Raji (cell line): ENCODE data around the gene ZPBP2.

Source experiments
- POLR2A ChIP-seq: IDR thresholded peaks from 2 replicates; pipeline ENCODE4 v1.6.1; 2011; ENCODE audit warnings: low read depth, low read length, control low read depth; ENCODE audit not compliant: insufficient read depth

ZPBP2 gene

GRCh38 chr17:39894681-39895376 lies 26.8 kb downstream of the ZPBP2 start:
- TF ChIP-seq POLR2A, result no peak

DNA sequence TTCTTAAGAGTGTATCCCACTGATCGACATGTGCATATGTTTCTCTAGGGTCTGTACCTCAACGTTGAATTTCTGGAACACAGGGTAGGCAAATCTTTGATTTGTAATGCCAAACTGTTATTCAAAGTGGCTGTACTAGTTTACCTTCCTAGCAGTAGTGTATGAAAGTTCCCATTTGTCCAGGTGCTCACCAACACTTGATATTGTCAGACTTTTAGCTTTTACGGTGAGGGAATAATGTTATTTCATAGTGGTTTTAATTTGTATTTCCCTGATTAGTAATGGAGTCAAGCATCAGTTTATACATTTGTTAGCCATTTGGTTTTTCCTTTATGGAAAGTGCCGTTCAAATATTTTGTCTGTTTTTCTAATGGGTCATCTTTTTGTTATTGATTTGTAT lies 30.1 kb downstream of the ZPBP2 start:
- TF ChIP-seq POLR2A, result no peak

DNA sequence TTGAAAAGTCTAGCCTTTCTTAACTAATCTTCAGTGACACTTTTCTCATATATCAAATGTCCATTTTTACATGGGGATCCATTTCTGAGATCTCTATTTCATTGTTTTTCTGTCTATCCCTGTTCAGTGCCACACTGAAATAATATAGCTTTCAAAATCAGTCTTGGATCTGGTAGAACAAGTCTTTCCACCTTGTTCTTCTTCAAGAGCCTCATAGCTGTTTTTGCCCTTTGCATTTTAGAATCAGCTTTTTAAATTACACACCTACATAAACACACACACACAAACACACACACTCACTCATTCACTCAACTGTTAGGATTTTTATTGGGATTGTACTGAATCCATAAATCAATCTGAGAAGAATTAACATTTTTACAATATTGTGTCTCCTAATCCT lies 31.2 kb downstream of the ZPBP2 start:
- no peak for TF ChIP-seq POLR2A

DNA sequence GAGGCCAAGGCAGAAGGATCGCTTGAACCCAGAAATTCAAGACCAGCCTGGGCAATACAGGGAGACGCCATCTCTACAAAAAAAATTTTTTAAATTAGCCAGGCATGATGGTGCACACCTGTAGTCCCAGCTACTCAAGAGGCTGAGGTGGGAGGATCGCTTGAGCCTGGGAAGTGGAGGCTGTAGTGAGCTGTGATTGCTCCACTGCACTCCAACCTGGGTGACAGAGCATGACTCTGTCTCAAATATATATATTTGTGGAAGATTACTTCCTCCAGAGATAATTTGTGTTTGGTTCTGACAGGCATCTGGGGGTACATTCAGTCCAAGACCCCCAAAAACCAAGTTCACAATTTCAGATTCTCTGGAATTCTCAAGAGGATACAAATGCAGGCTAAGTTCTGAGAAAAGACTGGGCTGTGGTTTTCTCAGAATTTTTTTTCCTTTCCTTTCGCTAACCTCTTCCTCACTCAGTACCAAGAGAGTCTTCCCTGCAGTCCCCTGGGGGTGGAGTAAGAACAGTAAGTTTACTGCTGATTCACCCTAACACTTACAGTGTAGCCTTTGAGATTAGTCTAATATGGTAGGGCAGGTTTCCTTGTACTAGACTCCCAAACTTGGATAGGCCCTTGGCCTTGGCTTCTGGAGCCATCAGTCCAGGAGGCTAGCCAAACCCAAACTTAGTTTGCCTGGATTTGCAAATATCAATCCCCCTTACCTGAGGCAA lies 35.3 kb downstream of the ZPBP2 start:
- no peak for TF ChIP-seq POLR2A

GRCh38 chr17:39904990-39905288 lies 36.9 kb downstream of the ZPBP2 start:
- TF ChIP-seq POLR2A, result no peak

DNA sequence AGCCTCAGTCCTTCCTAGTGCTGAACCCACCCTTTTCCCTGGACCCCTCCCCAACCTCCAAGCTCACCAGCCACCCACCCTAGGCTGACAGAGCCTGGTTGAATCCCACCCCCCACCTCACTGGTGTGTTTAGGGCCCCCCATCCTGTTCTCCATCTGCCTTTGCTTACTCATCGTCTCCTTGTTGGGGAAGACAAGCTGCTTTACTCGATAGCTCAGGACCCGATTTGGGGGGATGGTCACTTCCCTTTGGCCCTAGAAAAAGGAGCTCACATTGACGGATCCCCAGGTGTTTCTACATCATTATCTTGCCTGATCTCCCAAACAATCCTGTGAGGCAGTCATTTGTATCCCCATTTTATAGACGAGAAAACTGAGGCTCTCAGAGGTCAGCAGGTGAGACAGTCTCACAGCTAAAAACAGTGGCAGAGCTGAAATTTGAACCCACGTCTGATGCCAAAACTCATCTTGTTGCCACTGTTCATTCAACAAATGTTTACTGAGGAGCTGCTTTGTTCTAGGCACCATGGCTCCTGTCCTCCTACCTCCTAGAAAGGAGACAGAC lies 40.9 kb downstream of the ZPBP2 start:
- no peak for TF ChIP-seq POLR2A

DNA sequence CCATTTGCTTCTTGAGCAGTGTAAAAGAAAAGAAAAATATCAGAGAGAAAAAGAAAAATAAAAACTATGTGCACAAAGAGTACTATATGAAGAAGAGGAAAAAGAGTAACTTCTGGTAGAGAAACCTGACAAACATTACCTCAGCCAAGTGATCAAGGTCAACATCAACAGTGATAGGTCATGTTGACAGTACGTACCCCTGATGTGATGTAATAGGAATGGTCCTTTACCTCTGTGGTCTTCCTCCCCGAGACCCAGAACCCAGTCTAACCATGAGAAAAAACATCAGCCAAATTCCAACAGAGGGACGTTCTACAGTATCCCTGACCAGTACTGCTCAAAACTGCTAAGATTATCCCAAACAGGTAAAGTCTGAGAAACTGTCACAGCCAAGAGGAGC lies 46.0 kb downstream of the ZPBP2 start:
- TF ChIP-seq POLR2A, result no peak

- TF ChIP-seq POLR2A, result no peak
These were observed 47.6 kb downstream of the ZPBP2 start for GRCh38 chr17:39915559-39915958.

DNA sequence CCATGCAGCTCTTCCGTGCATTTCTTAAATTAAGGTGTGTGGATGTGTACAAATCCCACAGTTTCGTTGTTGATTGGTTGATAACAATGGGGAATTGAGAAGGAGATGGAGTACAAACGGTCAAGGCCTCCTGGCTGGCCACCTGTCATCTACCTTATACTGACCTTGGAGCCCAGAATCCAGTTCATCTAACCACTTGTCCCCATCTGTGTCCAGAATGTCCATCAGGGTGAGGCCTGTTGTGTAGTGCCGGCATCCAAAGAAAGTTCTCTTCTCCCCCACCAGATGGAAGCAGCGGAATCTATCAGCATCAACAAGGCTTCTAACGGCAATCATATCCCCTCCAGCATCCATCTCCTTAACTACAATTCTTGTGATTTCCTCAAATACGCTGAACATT lies 48.9 kb downstream of the ZPBP2 start:
- TF ChIP-seq POLR2A, result no peak

- TF ChIP-seq POLR2A, result no peak
These were observed 51.2 kb downstream of the ZPBP2 start for GRCh38 chr17:39919087-39919683.

- no peak for TF ChIP-seq POLR2A
These were observed 52.5 kb downstream of the ZPBP2 start for GRCh38 chr17:39920218-39921210.

GRCh38 chr17:39921323-39921722 lies 53.3 kb downstream of the ZPBP2 start:
- TF ChIP-seq POLR2A, result no peak

DNA sequence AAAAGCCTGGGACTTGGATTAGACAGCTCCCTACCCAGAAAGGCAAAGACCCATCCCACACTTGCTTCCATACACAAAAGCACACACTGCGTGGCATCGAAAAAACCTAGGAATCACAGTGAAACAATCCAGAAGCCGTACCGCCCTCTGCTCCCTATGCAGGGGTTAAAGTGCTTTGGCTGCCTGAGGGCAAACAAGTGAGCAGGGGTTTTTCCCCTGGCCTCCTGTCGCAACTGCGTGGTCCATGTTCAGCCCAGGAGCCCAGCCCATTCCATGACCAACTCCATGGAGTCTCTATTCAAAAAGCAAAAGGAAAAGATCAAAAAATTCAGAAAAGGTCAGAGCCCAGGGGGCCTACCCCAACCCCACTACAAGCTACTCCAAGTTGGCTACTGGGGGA lies 54.0 kb downstream of the ZPBP2 start:
- TF ChIP-seq POLR2A, result no peak

GRCh38 chr17:39923230-39923629 lies 55.2 kb downstream of the ZPBP2 start:
- TF ChIP-seq POLR2A, result no peak
